ENCODE data around the gene LIN28A.
"Not testable (repeated sequence)": the region's sequence is repeated elsewhere in the genome, so short reads cannot be mapped to it uniquely, and the experiment has no call there.

LIN28A gene, protein sequence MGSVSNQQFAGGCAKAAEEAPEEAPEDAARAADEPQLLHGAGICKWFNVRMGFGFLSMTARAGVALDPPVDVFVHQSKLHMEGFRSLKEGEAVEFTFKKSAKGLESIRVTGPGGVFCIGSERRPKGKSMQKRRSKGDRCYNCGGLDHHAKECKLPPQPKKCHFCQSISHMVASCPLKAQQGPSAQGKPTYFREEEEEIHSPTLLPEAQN

DNA sequence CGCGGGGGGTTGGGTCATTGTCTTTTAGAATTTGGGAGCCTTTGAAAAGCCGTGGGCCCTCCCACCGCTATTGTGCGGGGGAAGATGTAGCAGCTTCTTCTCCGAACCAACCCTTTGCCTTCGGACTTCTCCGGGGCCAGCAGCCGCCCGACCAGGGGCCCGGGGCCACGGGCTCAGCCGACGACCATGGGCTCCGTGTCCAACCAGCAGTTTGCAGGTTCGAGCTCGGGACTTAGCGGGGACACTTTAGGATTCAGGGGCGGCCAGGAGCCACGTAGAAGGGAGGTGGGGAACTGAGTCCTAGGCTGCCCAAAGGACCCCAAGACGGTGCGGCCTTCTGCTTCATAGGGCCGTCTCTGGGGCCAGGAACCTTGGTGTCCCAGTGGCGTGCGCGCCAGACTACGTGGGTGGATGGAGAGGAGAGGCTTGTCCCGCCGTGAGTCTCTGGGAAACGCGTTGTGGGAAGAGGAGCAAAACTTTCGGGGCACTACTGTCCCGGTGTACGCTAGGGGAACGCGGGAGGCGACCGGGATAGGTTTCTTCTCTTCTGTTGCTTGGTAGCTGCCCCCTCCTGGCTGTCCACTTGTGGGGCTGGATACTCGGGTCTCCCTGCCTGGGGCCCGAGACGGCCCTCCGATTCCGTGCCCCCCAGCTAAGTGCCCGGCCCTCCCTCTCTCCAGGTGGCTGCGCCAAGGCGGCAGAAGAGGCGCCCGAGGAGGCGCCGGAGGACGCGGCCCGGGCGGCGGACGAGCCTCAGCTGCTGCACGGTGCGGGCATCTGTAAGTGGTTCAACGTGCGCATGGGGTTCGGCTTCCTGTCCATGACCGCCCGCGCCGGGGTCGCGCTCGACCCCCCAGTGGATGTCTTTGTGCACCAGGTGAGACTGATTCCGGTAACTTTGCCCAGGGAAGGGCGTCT, at the start of gene LIN28A:
TSS of gene LIN28A (plus strand) at position 112 of the 918 bp plus-strand sequence. CDS start at position 187, 75 bp downstream.
- DNase-seq = no peak

DNA sequence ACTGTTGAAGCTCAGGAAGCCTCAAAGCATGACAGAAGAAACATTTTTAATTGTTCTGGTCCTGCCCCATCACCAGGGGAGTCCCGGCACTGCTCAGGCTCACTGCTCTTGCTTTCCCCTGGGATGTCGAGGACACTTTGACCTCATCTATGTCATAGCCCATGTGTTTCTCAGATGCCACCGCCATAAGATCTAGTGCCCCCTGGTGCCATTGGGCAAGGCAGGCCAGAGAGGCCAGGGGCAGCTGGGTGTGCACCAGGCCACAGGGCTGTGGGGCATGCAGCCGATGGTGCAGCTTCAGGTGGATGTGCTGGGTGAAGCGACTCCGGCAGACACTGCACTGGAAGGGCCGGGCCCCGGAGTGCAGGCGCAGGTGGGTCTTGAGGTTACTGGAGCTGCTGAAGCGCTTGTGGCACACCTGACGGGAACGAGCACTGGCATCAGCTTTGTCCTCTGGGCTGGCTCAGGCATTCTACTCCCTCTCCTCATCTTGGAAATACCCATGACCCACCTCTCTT, 49.0 kb upstream of the LIN28A start:
- no peak for DNase-seq

DNA sequence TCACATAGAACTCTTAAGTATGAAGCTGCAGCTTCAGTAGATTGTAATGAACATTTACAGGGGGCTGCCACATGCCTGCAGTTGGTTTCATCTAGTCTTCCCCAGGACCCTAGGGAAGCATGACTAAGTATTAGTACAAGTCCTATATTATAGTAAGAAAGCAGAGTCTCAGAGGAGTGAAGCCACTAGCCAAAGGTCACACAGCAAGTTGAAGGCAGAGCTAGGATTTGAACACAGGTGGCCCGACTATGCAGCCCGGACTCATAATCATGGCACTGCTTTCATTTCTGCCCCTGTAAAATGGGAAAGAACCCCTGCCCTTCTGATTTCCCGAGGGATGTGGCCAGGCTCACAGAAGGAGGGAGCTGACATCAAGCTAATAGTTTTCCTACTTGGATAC, 48.3 kb upstream of the LIN28A start:
- DNase-seq = no peak

DNA sequence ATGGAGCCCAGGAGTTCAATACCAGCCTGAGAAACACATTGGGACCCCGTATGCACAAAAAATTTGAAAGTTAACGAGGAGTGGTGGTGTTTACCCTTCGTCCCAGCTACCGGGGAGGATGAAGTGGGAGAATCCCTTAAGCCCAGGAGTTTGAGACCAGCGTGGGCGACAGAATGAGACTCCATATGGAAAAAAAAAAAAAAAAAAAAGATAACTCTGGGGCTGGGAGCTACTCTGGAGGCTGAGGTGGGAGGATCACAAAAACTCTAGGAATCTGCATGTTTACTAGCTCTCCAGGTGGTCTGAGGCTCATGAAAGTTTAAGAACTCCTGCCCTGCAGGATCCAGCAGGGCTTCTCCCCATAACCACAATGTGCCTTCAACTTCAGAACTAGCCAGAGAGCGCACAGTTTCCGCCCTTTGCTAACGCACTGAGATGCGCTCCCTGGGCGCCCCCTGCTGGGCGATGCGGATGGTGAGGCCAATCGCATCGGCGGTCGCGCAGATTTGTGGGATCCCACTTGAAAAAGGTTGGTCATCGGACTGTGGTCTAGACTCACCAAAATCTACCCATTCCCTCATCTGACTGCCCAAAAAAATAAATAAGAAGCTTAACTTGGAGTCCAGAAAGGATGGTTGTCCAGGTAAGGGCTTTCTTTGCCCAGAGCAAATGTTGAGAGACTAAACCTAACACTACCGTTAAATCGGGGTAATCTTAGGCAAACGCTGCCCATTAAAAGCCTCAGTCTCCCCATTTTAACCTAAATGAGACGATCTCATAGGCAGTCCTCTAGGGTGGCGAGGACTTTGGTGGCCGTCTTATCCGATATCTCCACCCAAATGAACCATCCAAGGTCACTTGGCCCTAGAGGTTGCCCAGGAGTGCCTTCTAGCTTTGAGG, 46.8 kb upstream of the LIN28A start:
- peak; percentile 77 for DNase-seq

DNA sequence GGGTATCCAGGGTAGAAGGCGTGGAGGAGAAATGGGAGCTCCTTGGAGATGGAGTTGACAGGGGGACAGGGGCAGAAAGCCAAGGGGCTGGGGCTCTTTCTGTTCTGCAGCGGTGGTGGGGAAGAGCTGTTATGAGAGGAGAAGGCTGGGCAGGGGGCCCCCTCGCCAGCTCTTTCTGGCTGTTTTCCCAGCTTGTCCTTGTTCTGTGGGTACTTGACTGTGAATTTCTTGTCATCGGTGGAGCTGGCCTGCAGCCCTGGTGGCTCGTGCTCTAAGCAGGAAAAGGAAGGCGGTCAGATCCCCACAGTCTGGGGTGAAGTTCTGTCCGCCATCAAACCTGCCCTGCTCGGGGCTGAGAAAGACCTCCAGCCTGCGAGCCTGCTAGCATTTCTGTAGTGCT, 45.7 kb upstream of the LIN28A start:
- no peak for DNase-seq

DNA sequence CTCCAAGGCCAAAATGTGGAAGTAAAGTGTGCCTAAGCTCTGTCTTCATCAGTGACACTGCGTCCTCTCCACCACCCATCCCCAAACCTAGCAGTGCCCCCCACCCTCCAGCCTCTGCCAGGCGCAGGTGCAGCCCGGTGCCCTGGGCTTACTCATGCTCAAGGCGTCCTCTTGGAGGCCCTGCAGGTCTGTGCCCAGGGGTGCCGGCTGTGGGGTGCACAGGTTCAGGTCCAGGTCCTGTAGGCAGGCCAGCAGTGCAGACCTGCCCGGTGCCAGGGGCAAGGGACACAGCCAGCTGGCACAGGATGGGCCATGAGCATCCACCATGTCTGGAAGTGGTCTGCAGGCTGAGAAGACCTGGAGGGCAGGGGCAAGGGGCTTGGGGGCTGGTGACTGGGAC, 43.2 kb upstream of the LIN28A start:
- DNase-seq = no peak

DNA sequence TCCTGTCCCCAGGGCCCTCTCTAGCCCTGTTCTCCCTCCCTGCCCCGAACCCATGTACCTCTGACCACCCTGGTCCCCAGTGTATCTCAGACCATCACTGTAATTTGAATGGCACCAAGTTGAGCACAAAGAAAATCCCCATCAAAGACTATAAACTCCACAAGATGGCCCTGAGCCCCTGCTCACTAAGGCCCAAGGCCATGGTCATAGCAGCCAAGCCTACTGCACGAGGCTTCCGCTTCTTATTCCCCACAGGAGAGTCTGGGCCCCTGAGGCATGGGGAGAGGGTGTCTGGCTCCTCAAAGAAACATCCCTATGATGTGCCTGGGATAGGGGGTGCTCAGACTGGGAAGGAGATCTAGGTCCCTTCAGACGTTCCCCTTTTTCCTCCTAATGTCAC, 42.6 kb upstream of the LIN28A start:
- DNase-seq = no peak

DNA sequence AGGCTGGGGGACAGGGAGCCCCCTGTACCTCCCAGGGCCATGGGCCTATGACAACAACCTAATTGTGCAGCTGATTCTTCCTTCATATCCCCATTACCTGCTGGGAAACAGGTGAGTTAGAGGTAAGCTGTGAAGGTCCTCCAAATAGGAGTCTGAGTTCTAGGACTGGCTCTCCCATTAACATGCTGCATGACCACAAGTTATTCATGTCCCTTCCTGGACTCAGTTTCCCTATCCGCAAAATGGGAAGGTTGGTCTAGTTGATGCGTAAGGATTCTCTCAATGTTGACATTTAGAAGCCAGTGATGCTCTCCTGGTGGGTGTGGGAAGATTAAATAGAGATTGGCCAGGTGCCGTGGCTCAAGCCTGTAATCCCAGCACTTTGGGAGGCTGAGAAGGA, 42.1 kb upstream of the LIN28A start:
- DNase-seq = no peak

DNA sequence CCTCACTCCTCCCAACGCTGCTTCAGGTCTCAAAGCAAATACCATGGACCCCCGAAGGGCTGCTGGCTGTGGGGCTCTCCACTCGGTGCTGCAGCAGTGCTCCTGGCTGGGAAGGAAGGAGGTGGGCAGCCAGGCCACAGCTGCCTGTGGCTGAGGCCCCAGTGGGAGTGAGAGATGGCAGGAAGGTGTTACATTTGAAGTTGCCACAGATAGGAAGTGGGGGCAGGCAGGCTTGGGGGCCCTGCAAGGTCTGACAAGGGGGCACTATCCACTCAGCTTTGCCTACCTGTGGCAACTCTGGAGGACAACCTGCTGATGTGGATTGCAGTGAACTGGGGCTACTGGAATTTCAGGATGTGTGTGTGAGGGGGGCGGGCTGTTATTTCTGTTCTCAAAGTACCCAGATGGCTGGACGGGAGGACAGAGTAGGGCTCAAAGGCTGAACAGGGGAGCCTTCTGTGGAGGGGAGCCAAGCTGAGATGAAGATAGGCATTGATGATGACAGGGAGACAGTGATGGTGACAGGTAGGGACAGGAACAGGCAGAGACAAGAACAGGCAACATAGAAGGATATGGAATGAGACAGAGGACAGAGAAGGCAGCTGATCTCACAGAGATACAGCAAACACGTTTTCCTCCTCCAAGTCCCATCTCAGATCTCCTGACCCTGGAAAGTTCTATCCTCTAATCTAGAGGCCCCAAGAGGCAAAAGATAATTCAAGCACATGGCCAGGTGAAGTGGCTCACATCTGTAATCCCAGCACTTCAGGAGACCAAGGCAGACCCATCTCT, 39.8 kb upstream of the LIN28A start:
- no peak for DNase-seq

DNA sequence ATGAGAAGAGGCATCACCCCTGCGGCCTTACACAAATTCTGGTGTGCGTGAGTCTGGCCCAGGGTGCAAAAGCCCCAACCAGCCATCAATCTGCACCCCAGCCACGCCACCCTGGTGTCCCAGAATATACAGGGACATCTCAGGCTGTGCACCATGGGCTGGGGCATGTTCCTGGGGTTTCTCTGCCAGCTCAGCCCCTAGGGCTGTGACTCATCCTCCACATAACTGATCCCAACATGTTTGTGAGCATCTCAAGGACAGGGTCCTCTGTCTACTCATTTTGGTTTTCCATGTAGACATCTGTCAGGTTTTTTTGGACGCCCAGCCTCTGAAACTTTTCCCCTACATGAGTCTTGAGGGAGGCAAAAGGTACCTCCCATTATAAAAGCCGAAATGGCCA, 38.6 kb upstream of the LIN28A start:
- no peak for DNase-seq

DNA sequence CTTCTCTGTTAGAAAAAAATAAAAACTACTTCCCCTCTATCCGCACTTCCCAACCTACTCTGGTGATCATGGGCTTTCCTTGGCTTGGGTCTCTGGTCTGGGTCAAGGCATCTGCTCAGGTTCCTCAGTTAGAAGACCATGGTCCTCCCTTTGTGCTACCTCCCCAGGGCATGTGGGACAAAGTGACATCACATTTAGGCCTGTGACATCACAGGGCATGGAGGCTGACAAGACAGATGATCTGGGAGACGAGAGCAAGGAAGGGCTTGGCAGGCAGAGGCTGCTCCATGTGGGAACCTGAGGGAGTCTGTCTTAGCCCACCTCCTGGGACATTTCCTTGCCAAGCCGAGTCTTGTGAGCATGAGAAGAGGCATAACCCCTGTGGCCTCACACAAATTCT, 38.0 kb upstream of the LIN28A start, which contains the start of gene ZNF683:
TSS of gene ZNF683 (minus strand) at position 140 of the 400 bp plus-strand sequence. CDS start 4,179 bp downstream, outside the sequence.
- not testable (repeated sequence) for DNase-seq

DNA sequence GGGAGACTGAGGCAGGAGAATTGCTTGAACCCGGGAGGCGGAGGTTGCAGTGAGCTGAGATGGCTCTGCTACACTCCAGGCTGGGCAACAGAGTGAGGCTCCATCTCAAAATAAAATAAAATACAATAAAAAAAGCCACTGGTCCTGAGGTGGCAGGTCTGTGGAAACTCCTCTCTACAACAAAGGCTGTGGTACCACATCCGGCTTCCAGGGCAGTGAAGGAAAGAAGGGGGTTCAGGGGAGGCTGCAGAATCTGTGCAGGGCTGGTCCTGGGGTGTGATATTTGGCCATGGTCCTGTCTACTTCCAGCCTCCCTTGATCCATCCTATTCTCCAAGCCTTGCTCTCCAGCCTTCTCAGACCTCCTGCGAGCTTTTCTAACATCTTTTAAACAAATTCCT, 37.3 kb upstream of the LIN28A start:
- DNase-seq = peak; percentile 9

DNA sequence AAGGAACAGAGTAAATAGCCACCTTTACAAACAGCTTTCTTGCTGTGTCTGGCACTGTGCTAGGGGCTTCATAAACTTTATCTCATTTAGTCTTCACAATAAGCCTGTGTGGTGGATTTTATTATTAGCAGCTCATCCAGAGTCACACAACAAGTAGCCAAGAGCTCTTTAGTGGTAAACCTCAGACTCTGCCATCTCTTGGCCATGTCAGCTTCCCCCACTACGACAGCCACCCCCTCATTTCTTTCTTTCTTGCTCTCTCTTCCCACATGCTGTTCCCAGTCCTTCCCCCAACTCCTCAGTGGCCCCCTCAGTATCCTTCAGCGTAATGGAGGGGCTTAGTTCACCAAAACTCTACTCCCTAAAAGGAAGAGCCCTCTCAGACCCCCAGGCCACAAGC, 36.8 kb upstream of the LIN28A start:
- no peak for DNase-seq

DNA sequence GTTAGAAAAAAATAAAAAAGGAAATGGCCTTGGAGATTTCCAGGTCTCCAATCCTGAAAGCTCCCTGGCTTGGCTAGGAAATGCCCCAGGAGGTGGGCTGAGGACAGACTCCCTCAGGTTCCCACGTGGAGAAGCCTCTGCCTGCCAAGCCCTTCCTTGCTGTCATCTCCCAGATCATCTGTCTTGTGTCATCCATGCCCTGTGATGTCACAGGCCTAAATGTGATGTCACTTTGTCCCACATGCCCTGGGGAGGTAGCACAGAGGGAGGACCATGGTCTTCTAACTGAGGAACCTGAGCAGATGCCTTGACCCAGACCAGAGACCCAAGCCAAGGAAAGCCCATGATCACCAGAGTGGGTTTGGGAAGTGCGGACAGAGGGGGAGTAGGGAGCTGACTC, 36.3 kb upstream of the LIN28A start:
- DNase-seq = not testable (repeated sequence)

DNA sequence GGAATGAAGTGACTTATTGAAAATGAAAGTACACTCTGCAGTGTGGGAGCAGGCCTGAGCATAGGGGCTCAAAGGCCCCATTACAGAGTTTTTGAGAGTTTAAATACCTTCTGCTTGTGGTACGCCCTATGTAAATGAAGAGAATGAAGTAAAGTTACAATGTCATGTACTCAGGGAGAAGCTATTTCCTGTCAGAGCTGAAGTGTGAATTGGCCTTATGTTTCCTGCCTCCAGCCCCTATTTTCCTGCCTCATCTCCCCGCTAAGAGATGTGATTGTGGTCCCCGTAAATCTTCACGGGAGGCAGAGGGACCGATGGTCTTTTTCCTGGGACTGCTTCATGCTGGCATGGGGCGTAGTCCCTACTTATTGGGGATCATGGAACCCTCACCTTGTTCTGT, 35.5 kb upstream of the LIN28A start:
- no peak for DNase-seq

DNA sequence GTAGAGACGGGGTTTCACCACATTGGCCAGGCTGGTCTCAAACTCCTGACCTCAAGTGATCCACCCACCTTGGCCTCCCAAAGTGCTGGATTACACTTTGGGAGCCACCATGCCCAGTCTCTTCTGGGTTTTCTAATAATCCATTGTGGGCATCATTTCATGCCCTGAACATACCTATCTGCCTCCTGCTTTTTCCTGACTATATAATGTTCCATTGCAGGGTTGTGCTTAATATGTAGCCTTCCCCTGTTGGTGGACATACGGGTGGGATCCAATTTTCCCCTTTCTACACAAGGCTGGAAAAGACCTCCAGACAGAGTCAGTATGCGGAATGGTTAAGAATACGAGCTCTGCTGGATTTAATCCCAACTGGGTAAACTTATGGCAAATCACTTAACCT, 34.6 kb upstream of the LIN28A start:
- DNase-seq = no peak

DNA sequence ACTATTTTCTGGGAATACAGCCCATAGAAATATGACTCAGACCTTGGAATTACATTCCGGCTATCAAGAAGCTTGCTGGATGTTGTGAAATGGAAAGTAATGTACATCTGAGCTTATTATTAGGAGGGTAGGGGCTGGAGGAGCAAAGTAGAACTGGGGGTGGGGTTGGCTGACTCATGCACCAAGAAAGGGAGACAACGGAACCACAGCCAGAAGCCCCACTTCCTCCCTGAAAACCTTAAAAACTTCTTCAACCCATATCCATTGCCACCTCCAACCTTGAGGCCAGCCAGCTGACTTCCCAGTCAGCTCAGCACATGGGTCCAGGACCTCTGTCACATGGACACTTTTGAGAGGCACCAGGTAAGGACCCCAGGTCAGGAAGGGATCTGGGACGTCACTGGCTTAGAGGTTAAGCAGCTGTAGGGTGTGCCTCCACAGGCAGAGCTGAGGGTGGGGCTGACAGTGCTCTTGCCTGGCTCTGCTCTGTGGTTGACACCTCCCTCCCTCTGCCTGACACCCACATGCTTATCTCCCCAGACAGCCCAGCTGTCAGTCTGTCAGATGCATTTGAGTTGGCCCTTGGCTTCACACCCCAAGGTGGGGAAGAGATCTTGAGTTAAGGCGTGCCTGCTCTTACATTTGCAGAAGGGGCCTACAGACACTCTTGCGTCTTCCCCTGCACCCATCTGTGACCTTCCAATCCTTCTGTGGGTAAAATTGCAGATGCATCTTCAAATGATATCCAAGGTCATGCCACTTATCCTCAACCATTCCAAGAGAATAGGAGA, 32.3 kb upstream of the LIN28A start:
- DNase-seq = peak; percentile 81

DNA sequence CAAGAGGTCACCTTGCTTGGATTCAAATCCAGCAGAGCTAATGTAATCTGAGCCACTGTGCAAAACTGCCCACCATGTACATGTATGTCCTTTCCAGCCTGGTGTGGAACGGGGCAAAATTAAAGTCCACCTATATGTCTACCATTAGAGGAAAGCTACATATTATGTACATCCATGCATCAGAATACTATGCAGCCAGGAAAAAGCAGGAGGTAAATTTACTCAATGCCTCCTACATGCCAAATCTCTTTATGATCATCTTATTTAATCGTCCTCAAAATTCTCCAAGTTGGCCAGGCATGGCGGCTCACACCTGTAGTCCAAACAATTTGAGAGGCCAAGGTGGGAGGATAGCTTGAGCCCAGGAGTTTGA, 31.8 kb upstream of the LIN28A start:
- no peak for DNase-seq

DNA sequence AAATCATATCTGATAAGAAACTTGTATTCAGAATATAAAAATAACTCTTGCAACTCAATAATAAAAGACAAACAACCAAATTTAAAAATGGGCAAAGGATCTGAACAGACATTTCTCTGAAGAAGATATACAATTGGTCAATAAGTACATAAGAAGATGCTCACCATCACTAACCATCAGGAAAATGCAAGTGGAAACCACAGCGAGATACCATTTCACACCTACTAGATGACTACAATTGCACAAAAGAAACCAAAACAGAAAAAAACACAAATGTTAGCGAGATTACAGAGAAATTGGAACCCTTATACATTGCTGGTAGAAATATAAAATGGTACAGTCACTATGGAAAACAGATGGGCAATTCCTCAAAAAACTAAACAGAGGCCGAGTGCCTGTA, 26.5 kb upstream of the LIN28A start:
- no peak for DNase-seq

DNA sequence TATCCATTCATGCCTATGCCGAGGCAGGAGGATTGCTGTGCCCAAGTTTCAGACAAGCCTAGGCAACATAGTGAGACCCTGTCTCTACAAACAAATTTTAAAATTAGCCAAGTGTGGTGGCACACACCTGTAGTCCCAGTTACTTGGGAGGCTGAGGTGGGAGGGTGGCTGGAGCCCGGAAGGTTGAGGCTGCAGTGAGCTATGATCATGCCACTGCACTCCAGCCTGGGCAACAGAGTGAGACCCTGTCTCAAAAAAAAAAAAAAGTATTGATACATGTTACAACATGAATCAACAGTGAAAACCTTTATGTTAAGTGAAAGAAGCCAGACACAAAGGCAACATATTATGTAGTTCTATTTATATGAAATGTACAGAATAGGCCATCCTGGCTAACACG, 25.6 kb upstream of the LIN28A start:
- not testable (repeated sequence) for DNase-seq

DNA sequence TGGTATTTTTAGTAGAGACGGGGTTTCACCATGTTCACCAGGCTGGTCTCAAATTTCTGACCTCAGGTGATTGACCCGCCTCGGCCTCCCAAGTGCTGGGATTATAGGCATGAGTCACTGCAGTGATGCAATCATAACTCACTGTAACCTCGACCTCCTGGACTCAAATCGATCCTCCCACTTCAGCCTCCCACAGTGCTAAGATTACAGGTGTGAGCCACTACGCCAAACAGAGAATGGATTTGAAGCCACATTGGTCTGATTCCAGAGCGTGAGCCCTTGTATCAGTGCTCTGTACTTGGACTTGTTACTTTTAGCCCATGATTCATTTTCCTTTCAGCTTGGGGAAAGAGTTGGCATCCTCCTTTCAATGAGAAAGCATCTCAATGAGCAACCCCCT, 23.2 kb upstream of the LIN28A start:
- DNase-seq = no peak

Data from CD4-positive, alpha-beta T cell treated with Interferon gamma for 1 hour (primary cell).